Sigmoid colon (tissue), 4 donors: ENCODE data around the gene RECK.

Source experiments
- POLR2AphosphoS5 ChIP-seq, 4 donors: sonication (generic); formaldehyde crosslinking; IDR thresholded peaks; one replicate each; pipeline ENCODE4 v1.6.1; 2017; ENCODE audit warnings: antibody characterized with exemption in 4 of 4
- TF ChIP-seq, protein P1 (sequence below), 4 experiments: fragments of 450-650 bp in 3 of 4; fragments of 200-600 bp in 1 of 4; IDR thresholded peaks; one replicate each; pipeline ENCODE4 v1.5.1; 2016 to 2019; ENCODE audit warnings: antibody characterized with exemption in 4 of 4, mild to moderate bottlenecking in 3 of 4, moderate library complexity in 2 of 4

DNA sequence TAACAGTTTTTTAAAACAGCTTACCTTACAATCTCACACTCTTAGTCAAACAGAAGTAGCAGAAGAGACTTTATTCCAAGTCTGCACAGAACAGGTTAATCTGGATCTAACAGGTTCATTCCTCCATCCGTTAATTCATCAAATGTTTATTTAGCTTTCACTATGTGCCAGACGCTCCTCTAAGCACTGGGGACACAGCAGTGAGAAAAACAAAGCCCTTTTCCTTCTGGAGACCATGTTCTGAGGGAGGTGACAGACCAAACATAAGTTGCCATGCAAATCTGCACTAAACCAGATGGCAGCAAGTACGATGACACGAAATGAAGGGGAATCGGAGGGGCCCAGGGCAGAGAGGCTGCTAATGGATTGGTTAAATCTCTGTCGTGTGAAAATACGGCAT lies 82.8 kb downstream of the RECK start:
- TF ChIP-seq, protein P1, sequence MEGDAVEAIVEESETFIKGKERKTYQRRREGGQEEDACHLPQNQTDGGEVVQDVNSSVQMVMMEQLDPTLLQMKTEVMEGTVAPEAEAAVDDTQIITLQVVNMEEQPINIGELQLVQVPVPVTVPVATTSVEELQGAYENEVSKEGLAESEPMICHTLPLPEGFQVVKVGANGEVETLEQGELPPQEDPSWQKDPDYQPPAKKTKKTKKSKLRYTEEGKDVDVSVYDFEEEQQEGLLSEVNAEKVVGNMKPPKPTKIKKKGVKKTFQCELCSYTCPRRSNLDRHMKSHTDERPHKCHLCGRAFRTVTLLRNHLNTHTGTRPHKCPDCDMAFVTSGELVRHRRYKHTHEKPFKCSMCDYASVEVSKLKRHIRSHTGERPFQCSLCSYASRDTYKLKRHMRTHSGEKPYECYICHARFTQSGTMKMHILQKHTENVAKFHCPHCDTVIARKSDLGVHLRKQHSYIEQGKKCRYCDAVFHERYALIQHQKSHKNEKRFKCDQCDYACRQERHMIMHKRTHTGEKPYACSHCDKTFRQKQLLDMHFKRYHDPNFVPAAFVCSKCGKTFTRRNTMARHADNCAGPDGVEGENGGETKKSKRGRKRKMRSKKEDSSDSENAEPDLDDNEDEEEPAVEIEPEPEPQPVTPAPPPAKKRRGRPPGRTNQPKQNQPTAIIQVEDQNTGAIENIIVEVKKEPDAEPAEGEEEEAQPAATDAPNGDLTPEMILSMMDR (IDR thresholded peaks at IDR 0.05) = no peak
- no peak for TF ChIP-seq POLR2AphosphoS5 (IDR thresholded peaks at IDR 0.05)
